Cortex of kidney (tissue), 1 donor: ENCODE measurements around the gene FBXL13.
"Not testable (repeated sequence)": the region's sequence is repeated elsewhere in the genome, so short reads cannot be mapped to it uniquely, and the experiment has no call there.

Experiments used
- DNase-seq: peaks from one replicate; lab custom pipeline; 2025; lab: John Stamatoyannopoulos, UW

Gene FBXL13

DNA sequence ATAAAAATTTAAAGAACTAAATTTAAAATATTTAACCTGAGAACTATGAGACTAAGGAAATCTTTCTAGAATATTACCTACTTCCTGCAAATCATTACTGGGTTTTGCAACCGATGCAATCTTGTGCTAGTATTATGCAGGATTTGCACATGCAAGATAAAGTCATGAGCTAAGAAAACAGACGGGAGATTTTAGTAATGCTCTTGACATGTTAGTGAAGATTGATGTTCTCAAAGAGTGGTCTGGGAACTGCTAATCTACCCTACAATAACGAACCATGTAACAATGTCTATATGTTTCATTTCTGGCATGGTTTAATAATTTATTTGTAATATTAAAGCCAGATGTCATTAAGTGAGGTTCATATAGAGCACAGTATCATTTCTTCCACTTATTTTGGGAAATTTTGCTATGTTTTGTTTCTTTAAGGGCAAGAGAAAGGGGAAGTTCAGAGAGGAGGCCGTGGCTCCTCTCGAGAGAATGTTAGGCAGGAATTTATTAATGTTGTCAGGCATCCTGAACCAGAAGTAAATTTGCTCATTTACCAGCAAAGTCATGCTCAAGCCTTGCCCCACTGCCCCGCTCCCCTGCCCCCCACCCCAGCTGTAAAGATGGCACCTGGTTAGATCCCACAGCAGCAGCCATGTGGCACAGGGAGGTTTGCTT, 139.0 kb downstream of the FBXL13 start:
- no peak for DNase-seq

DNA sequence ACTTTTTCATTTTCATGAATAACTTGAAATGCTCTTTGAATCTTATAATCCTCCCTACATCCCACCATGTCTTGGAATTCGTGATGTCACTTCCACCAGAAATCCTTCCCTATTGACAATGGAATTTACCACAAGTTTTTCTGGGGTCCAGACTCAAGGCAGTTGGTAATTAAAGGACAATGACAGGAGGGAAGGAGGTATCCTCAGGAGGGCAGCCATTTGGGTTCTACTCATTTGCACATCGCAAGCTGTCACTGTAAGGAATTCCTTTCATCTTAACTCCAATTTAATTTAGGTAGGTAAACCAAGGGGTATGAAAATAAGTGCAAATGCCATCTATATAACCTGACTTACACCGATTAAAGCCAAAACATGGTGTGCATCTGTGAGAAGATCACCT, 139.9 kb downstream of the FBXL13 start:
- DNase-seq, result no peak

DNA sequence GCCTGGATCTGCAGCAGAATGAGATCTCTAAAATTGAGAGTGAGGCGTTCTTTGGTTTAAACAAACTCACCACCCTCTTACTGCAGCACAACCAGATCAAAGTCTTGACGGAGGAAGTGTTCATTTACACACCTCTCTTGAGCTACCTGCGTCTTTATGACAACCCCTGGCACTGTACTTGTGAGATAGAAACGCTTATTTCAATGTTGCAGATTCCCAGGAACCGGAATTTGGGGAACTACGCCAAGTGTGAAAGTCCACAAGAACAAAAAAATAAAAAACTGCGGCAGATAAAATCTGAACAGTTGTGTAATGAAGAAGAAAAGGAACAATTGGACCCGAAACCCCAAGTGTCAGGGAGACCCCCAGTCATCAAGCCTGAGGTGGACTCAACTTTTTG, 140.4 kb downstream of the FBXL13 start:
- DNase-seq, result no peak

DNA sequence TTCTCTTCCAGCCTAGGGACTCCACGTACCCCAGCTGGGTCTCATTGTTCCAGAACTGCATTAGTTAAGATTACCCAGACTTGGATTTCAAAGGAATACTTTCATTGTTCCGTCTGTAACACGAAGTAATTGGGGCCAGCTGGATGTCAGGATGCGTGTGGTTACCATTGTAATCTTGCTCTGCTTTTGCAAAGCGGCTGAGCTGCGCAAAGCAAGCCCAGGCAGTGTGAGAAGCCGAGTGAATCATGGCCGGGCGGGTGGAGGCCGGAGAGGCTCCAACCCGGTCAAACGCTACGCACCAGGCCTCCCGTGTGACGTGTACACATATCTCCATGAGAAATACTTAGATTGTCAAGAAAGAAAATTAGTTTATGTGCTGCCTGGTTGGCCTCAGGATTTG, 140.8 kb downstream of the FBXL13 start:
- no peak for DNase-seq

DNA sequence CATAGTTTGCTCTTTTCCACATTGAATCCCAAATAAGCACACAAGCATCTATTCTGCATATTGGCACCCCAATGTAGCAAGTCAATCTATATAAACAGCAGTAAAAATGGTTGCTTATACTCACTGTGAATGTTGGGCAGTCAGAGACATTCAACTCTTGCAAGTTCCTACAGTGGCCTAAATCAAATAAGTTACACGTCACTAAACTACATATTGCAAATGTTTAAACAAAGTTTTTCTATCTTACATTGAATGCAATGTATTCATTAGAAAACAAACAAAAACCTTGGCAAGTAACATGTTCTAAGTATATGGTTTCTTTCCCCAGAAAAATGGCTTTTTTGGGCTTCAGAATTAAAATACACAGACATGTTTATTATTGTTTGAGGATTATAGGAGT, 142.8 kb downstream of the FBXL13 start:
- DNase-seq, result no peak

DNA sequence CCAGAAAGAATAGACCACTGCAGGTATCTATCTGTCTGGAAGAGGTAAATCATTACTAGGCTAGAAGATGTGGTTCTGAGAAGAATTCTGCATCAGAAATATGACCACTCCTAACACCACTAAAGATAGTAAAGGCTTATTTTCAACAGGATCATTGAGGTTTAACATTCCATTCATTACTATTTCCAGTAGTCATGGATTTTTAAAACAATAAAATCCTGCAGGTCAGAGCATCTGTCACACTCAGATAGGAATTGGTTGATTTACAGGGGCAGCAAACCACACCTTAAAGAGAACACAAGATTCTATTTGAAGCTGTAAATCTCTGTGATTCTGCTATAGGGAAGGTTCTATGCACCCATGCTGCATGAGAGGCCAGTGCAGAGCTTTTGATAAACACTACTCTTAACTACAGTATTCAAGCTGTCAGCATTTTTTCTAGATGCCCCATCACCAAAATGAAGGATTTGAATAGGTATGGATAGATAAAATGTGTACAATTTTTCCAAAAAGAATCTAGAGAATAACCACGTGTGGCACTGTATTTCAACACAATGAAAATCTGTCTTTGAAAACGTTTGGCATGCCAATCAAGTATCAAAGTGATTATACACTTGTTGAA, 147.2 kb downstream of the FBXL13 start:
- no peak for DNase-seq

DNA sequence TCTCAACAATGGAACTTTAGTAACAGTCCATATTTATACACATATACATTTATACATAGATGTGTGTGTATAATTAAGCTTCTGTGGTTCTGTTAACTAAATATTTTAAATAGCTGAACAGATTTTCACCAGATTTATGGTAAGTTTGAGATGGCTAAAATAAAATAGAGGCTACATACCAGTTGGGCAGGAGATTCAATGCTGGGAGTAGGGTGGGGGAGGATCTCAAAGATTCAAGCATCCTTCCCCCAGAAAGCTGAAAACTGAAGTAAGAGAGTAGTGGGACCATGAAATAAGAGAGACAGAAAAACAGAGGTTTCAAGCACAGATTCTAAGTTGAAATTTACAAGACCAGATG, 147.8 kb downstream of the FBXL13 start:
- no peak for DNase-seq

DNA sequence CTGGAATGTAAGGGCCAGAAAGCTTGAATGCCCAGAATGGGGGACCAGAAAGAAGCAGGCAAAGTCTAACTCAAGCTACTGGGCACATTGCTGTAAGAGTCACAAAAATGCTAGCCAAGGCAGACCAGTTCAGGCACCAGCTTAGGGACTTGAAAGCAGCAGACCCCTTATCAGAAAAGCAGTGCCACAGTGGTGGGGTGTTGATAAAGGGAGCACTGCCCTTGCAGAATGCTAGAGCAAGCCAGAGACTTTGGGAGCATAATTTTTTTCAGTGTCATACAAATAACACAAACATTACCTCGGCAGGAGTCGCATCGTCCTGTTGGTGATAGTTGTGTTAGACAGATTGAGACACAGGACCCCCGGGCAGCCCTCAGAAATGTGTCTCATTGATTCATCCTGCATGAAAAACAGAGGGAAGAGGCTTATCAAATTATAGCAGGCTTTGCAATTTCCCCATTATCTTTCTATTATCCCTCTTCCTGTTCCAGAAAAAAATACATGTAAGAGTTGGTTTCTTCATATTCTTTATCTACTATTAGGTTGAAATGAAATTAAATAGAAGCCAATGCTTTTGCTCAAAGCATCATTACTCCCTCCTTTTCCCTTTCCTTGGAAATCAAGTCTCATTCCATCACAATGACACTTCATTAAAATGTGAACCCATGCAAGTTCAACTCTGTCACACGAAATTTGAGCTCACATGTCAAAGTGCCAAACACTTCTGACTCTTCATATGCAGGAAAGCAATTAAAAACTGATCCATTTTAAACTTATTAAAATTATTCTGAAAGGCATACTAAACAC, 148.4 kb downstream of the FBXL13 start:
- no peak for DNase-seq

DNA sequence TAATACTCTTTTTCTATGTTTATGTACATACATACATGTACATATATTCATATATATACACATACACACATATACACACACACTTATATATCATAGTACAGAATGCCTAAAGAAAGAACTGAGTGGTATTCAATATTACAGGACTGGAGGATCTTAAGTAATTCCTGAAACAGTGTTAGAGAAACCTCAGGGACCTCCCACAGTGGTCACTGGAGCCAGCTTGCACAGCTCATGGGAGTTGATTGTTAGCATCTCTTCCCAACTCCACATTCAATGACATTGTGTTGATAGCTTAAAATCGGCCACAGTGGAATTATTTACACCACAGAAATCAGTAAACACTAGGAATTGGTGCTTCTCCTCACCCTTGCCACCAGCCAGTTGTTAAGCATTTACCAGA, 155.8 kb downstream of the FBXL13 start:
- DNase-seq, result no peak

DNA sequence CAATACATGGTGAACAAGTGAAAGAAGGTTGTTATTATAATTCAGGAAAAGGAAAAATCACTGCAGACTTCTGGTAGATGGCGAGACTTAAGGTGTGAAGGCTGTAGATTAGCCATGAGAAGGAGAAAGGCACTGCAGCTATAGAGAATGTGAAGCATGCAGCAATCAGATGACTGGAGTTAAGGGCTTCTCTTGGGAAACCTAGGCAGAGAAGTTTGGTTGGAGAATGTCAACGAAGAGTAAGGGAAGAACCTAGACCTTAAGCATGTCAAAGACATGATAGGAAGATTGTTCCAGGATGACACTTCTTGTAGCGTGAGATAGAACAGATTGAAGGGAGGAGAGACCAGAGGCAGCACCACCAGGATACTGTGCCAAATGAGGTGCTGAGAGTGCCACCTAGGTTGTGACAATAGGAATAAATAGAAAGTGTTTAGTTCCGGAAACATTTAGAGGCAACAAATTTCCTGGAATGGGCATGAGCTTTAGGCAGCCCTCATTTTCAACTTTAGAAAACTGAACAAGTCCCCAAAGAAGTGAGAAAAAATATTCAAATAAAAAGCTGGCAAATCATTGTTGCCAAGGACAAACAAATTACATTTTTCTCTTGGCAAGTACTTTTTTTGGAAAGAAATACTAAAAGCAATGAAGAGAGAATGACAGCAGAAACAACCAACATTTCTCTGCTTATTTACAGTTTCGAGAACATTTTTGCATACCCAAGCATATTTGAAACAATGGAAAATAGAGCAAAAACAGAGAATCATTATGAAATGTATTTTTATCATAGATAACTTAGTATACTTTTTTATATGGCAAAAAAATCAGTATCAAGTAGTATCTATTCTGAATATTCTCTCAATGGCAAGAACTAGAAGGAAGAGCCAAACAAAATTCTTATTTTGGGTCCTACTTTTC, 156.9 kb downstream of the FBXL13 start:
- DNase-seq, result no peak

DNA sequence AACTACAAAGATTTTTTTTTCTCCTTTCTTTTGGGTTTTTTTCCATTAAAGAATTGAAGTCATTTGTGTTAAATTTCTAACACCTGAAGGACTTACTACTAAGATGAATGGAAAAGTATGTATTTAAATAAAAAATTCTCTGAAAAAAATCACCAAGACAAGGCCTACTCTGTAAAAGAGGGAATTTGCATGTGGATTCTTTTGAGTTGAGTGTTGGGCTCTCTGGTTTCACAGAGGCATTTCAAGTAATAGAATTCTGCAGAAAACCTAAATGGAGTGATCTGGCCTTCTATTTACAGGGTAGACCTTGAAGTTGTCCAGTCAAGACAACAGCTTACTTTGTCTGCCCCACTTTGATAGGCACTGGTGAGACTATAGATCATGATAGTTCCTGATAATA, 157.7 kb downstream of the FBXL13 start:
- no peak for DNase-seq

DNA sequence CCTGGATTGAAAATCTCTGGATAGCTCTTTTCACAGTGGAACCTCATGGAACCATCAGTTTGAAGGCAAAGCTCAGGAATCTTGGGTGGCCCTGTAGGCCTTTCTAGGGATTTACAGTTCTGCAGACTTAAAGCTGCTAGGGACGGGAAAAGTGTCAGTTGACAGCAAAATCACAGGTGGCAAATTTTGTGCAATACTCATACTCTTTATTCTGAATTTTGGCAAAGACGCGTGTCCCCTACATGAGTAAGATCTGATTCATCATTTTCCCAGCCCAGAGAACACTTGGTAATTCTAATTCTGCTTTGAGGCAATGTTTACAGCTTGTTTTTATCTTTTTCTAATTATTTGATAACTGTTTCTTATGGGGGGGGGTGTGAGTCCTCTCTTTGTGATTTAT, 158.2 kb downstream of the FBXL13 start:
- no peak for DNase-seq

DNA sequence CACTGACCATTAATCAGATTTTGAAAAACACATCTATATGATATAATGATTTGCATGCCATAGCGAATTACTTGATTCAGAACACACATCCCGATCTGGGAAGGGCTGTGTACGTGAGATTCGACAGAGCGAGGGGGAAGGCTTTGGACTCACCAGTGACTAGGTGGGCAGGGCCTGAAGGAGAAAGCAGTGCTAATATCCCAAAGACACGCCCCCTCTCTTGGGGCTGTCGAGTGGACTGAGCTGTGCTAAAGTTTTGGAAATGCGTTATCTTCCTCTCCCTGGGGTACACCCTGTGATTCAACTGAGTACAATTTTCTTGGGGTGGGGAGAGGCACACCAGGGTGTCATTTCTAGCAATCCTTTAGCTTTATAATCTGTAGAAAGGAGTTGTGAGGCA, 160.0 kb downstream of the FBXL13 start:
- DNase-seq, result no peak

DNA sequence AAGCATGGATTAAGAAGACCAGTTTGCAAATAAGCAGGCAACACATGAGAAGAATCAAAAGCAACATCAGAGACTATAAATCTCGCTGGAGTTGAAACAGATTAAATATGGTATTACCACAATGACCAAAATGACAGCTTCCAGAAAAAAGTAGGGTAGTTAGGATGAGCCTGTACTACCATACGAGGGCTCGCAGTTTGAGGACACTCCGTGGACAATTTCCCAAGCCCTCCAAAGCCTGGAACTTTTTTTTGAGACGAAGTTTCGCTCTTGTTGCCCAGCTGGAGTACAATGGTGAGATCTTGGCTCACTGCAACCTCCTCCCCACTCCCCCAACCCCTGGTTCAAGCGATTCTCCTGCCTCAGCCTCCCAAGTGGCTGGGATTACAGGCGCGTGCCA, 160.8 kb downstream of the FBXL13 start:
- DNase-seq, result no peak

DNA sequence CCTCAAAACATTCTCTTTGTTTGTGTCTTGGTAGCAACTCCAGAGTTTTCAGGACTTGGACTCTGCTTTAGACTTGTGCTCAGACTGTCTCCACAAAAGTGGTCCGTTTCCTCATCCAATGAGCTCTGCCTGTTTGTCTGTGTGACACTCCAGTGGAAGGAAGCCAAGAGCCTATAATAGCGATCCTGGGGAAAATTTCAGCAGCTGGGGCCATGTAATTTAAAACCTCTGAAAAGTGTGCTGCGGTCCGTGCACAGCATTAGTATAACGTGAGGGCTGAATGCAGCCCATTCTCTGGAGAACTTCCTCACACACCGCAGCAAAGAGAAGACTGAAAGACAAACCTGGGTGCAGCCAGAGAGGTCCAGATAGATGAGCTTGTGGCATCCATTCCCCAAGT, 161.9 kb downstream of the FBXL13 start, which contains the start of gene LRRC17:
Gene LRRC17, plus strand, starts transcription at position 259 of the 400 bp plus-strand sequence. CDS start 20,914 bp downstream, outside the sequence.
- DNase-seq, result no peak

DNA sequence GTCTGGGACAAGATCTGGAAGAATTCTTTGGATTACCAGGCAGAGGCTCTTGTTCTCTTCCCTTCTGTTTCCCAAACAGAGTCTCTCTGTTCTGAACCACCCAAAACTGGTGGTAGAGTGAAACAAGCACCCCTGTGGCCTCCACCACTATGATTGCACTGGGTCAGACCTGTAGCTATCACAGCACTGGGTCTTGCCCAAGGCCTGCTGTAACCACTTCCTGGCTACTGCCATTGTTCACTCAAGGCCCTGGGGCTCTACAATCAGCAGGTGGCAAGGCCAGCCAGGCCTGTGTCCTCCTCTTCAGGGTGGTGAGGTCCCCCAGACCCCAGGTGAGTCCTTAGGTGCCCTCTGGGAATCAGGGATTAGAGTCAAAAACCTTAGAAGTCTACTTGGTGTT, 165.9 kb downstream of the FBXL13 start:
- DNase-seq, result no peak

DNA sequence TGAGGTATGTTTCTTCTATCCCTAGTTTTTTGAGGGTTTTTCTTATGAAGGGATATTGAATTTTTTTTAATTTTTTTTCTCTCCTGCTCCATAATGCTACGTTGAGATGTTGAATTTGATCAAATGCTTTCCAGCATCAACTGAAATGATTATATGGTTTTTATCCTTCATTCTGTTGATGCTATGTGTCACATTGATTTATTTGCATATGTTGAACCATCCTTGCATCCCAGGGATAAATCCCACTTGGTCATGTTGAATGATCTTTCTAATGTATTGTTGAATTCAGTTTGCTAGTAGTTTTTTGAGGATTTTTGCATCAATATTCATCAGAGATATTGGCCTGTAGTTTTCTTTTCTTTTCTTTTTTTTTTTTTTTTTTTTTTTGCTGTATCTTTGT, 171.0 kb downstream of the FBXL13 start:
- DNase-seq, result not testable (repeated sequence)

DNA sequence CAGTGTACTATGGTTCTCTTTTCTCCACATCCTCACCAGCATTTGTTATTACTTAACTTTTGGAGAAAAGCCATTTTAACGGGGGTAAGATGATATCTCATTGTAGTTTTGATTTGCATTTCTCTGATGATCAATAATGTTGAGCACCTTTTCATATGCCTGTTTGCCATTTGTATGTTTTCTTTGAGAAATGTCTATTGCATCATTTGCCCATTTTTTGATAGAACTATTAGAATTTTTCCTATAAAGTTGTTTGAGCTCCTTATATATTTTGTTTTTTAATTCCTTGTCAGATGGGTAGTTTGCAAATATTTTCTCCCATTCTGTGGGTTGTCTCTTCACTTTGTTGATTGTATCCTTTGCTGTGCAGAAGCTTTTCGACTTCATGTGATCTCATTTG, 172.5 kb downstream of the FBXL13 start:
- not testable (repeated sequence) for DNase-seq

DNA sequence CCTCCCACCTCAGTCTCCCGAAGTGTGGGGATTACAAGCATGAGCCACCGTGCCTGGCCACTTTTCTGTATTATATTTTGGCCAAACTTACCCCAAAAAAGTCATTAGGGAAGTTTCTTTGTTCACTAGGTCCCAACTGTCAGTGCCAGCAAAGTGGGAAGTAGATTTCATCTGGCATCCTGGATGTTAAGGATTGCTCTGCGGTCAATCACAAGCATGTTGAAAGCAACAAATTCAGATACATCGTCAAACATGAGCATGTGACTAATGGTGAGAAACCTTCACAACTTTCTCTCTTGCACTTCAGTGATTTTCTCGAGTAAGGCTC, 176.1 kb downstream of the FBXL13 start:
- DNase-seq, result no peak

DNA sequence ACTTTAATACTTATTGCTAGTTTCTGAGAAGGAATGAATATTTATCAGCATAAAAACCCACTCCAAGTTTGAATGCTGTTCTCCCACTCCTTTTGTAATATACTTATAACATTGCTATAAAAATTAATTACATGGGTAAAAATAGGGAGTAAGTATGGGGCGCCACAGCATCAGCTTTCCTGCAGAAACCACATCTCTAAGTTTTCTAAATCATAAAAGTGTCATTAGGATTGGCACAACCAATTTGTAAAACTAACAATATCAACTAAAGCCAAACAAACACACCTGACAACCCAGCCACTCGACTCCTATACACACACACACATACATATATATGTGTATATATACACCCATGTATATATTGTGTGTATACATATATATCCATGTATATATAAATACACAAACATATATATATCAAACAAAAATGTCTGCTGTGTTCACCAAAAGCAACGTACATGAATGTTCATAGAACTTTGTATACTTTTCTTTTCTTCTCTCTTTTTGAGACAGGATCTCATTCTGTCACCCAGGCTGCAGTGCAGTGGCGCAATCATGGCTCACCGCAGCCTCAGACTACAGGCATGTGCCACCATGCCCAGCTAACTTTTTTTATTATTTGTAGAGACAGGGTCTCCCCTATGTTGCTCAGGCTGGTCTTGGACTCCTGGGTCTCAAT, 176.6 kb downstream of the FBXL13 start:
- no peak for DNase-seq

DNA sequence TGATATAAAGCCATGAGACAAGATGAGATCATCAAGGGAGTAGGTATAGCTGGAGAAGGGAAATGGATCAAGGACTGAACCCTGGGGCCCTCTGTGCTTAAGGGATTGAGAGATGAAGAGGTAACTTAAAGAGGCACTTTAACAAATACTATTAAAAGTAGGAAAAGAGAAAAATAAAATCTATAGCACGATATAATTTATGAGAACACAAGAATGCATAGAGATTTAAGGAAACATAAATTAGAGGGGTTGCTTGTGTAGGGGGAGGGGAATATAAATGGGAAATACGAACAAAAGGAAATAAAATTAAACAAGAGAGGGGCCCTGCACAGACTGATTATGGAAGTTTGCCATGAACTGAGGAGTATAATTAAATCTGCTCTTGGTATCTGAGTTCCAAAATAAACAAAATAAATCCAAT, 177.4 kb downstream of the FBXL13 start:
- no peak for DNase-seq

DNA sequence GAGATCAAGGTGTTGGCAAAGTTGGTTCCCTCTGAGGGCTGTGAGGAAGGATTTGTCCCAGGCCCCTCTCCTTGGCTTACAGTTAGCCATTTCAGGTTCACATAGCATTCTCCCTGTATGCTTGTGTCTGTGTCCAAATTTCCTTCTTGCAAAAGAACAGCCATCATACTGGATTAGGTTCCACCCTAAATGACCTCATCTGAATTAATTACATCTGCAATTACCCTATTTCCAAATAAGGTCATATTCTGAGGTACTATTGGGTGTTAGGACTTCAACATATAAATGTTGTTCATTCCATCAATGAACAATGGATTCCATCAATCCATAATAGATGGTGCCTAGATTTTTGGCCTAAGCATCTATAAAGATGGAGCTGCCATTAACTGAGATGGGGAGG, 178.0 kb downstream of the FBXL13 start:
- no peak for DNase-seq
